ENCODE results near the gene BEND3. TPM values are rescaled to one million over a fixed set of nuclear protein-coding genes. Genes with fewer than 3 reads are reported as not detected.
"Not testable (repeated sequence)": the region's sequence is repeated elsewhere in the genome, so short reads cannot be mapped to it uniquely, and the experiment has no call there.

Gene BEND3
- total RNA-seq, 1 experiment from 2014 or later = 4.2 TPM

- DNase-seq (ENCODE audit: low read depth) = no peak
Observed at GRCh38 chr6:107121266-107121665, 6.0 kb upstream of the BEND3 start.

GRCh38 chr6:107120404-107120803 is 5.1 kb upstream of the BEND3 start:
- DNase-seq (ENCODE audit: low read depth) = no peak

GRCh38 chr6:107118976-107119375 is 3.7 kb upstream of the BEND3 start:
- DNase-seq (ENCODE audit: low read depth) = peak; percentile 20

- DNase-seq (ENCODE audit: low read depth) = not testable (repeated sequence)
Observed at GRCh38 chr6:107118540-107118939, 3.2 kb upstream of the BEND3 start.

GRCh38 chr6:107116931-107117330 is 1.6 kb upstream of the BEND3 start:
- no peak for DNase-seq (ENCODE audit: low read depth)

GRCh38 chr6:107116328-107116892 is 1.1 kb upstream of the BEND3 start:
- DNase-seq (ENCODE audit: low read depth) = peak; percentile 59

GRCh38 chr6:107115695-107116327 is 496 bp upstream of the BEND3 start:
- peak; percentile 77 for DNase-seq (ENCODE audit: low read depth)

GRCh38 chr6:107114213-107114925 is 946 bp downstream of the BEND3 start:
- peak; percentile 91 for DNase-seq (ENCODE audit: low read depth)

GRCh38 chr6:107110200-107110599 is 5.1 kb downstream of the BEND3 start:
- DNase-seq (ENCODE audit: low read depth) = no peak

- DNase-seq (ENCODE audit: low read depth) = peak; percentile 19
Observed at GRCh38 chr6:107108201-107108890, 7.0 kb downstream of the BEND3 start.

- no peak for DNase-seq (ENCODE audit: low read depth)
Observed at GRCh38 chr6:107107791-107108190, 7.5 kb downstream of the BEND3 start.

- DNase-seq (ENCODE audit: low read depth) = no peak
Observed at GRCh38 chr6:107106165-107106564, 9.2 kb downstream of the BEND3 start.

GRCh38 chr6:107105511-107106116 is 9.7 kb downstream of the BEND3 start:
- no peak for DNase-seq (ENCODE audit: low read depth)

- DNase-seq (ENCODE audit: low read depth) = no peak
Observed at GRCh38 chr6:107103082-107103481, 12.2 kb downstream of the BEND3 start.

- no peak for DNase-seq (ENCODE audit: low read depth)
Observed at GRCh38 chr6:107102414-107102805, 12.9 kb downstream of the BEND3 start.

- no peak for DNase-seq (ENCODE audit: low read depth)
Observed at GRCh38 chr6:107101686-107102413, 13.5 kb downstream of the BEND3 start.

- DNase-seq (ENCODE audit: low read depth) = no peak
Observed at GRCh38 chr6:107101211-107101610, 14.1 kb downstream of the BEND3 start.

- DNase-seq (ENCODE audit: low read depth) = no peak
Observed at GRCh38 chr6:107098436-107099307, 16.6 kb downstream of the BEND3 start.

- DNase-seq (ENCODE audit: low read depth) = not testable (repeated sequence)
Observed at GRCh38 chr6:107084459-107084858, 30.9 kb downstream of the BEND3 start.

GRCh38 chr6:107083921-107084320 is 31.4 kb downstream of the BEND3 start:
- DNase-seq (ENCODE audit: low read depth) = no peak
